Fibroblast of the aortic adventitia (primary cell): ENCODE results near the gene TSPAN17. TPM values are rescaled to one million over a fixed set of nuclear protein-coding genes. Genes with fewer than 3 reads are reported as not detected.

Source experiments
- DNase-seq: peaks from one replicate; pipeline ENCODE4 v3.0.0-alpha.2; 2010; ENCODE audit warnings: low read depth
- H3K4me3 ChIP-seq: 2 replicates; pipeline ENCODE4 v1.5.1; 2011; ENCODE audit warnings: low read depth, mild to moderate bottlenecking, control low read depth, low read length, moderate library complexity
- CTCF ChIP-seq: IDR thresholded peaks from 2 replicates; pipeline ENCODE4 v1.5.1; 2011; ENCODE audit warnings: mild to moderate bottlenecking, low read length, control low read depth, inconsistent platforms; ENCODE audit not compliant: insufficient read depth
- total RNA-seq: library from RNA; depleted of rRNA; stranded (reverse); fragments of >200 nt; gene quantifications from 2 replicates; pipeline ENCODE4 v1.2.3, GENCODE V29; 2012; ENCODE audit warnings: low replicate concordance

TSPAN17 gene
- total RNA-seq, 1 donor: 29.0 TPM

- TF ChIP-seq CTCF: no peak
- no peak overlapping the region for H3K4me3 ChIP-seq
- no peak for DNase-seq
These were observed 40.0 kb downstream of the TSPAN17 start for GRCh38 chr5:176687247-176687646.

GRCh38 chr5:176687881-176688280 is 40.6 kb downstream of the TSPAN17 start:
- no peak for TF ChIP-seq CTCF
- no peak overlapping the region for H3K4me3 ChIP-seq
- no peak for DNase-seq

GRCh38 chr5:176690911-176691310 is 43.6 kb downstream of the TSPAN17 start:
- no peak for DNase-seq
- H3K4me3 ChIP-seq: no peak overlapping the region
- TF ChIP-seq CTCF: no peak

- no peak for DNase-seq
- no peak for TF ChIP-seq CTCF
- H3K4me3 ChIP-seq: no peak overlapping the region
These were observed 44.2 kb downstream of the TSPAN17 start for GRCh38 chr5:176691524-176691923.

- TF ChIP-seq CTCF: no peak
- no peak overlapping the region for H3K4me3 ChIP-seq
- DNase-seq: no peak
These were observed 45.0 kb downstream of the TSPAN17 start for GRCh38 chr5:176692326-176692725.

GRCh38 chr5:176692839-176693476 is 45.7 kb downstream of the TSPAN17 start:
- no peak overlapping the region for H3K4me3 ChIP-seq
- no peak for DNase-seq
- TF ChIP-seq CTCF: no peak

- H3K4me3 ChIP-seq: no peak overlapping the region
- no peak for TF ChIP-seq CTCF
- no peak for DNase-seq
These were observed 46.2 kb downstream of the TSPAN17 start for GRCh38 chr5:176693477-176693851.
